ENCODE results near the gene MYPN.

Gene MYPN

GRCh38 chr10:68121020-68121743 is 11.9 kb downstream of the MYPN start:
- TF ChIP-seq CTCF (IDR thresholded peaks at IDR 0.05; ENCODE audit: low read depth, low read length), result no peak
- DNase-seq (ENCODE audit: extremely low read depth, low read depth), result no peak

GRCh38 chr10:68121852-68122251 is 12.6 kb downstream of the MYPN start:
- no peak for TF ChIP-seq CTCF (IDR thresholded peaks at IDR 0.05; ENCODE audit: low read depth, low read length)
- no peak for DNase-seq (ENCODE audit: extremely low read depth, low read depth)

- DNase-seq (ENCODE audit: extremely low read depth, low read depth), result no peak
- no peak for TF ChIP-seq CTCF (IDR thresholded peaks at IDR 0.05; ENCODE audit: low read depth, low read length)
Measured at GRCh38 chr10:68124718-68125117, 15.4 kb downstream of the MYPN start.

GRCh38 chr10:68125772-68126171 is 16.5 kb downstream of the MYPN start:
- no peak for DNase-seq (ENCODE audit: extremely low read depth, low read depth)
- TF ChIP-seq CTCF (IDR thresholded peaks at IDR 0.05; ENCODE audit: low read depth, low read length), result no peak

- TF ChIP-seq CTCF (IDR thresholded peaks at IDR 0.05; ENCODE audit: low read depth, low read length), result no peak
- DNase-seq (ENCODE audit: extremely low read depth, low read depth), result no peak
Measured at GRCh38 chr10:68128015-68128414, 18.7 kb downstream of the MYPN start.

- no peak for TF ChIP-seq CTCF (IDR thresholded peaks at IDR 0.05; ENCODE audit: low read depth, low read length)
- no peak for DNase-seq (ENCODE audit: extremely low read depth, low read depth)
Measured at GRCh38 chr10:68132391-68132790, 23.1 kb downstream of the MYPN start.

GRCh38 chr10:68133523-68133922 is 24.2 kb downstream of the MYPN start:
- TF ChIP-seq CTCF (IDR thresholded peaks at IDR 0.05; ENCODE audit: low read depth, low read length), result no peak
- DNase-seq (ENCODE audit: extremely low read depth, low read depth), result no peak

Data from AG09319 (cell line).